ENCODE measurements around the gene HMGB4. TPM values are rescaled to one million over a fixed set of nuclear protein-coding genes. Genes with fewer than 3 reads are reported as not detected.
A peak's percentile ranks its signal among the peaks of the same experiment; 100 is the strongest.

Gene HMGB4
- total RNA-seq, 1 experiment from 2014 or later = not detected

DNA sequence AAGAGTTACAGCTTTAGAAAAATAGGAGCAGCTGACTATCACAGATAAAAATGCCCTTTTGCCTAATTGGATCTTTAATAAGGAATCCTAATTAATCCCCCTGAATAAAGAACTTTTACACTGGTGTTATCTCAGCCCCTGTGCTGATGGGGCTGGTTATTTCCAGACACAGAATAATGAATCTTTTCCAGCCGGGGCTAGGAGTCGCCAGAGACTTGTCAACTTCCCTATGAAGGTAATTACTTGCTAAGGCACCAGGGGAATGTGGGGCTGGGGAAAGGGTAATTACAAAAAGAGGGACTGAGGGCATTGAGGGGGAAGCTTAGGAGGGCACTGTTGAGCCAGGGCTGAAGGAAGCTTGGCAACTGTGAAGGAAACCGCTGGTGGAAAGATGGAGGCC lies 34.5 kb downstream of the HMGB4 start:
- no peak for DNase-seq (ENCODE audit: low read depth)

DNA sequence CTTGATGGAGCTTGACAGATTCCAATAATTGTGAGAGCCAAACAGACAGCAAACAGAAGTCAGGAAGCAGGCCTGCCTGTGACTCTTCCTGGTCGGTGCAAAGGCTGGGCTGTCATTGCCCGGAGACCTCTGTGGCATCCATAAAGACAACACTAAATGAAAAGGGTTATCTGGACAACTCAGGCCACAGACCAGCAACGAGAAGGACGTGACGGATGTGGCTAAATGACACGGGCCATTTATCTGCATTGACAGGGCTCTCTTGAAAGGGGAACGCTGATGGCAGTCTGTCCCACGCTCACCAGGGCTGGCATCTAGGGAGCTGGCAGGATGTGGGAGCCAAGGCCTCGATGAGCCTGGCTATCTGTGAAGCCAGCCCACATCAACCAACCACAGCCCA lies 35.0 kb downstream of the HMGB4 start:
- DNase-seq (ENCODE audit: low read depth) = no peak

GRCh38 chr1:33899746-33900145 lies 35.9 kb downstream of the HMGB4 start:
- no peak for DNase-seq (ENCODE audit: low read depth)

DNA sequence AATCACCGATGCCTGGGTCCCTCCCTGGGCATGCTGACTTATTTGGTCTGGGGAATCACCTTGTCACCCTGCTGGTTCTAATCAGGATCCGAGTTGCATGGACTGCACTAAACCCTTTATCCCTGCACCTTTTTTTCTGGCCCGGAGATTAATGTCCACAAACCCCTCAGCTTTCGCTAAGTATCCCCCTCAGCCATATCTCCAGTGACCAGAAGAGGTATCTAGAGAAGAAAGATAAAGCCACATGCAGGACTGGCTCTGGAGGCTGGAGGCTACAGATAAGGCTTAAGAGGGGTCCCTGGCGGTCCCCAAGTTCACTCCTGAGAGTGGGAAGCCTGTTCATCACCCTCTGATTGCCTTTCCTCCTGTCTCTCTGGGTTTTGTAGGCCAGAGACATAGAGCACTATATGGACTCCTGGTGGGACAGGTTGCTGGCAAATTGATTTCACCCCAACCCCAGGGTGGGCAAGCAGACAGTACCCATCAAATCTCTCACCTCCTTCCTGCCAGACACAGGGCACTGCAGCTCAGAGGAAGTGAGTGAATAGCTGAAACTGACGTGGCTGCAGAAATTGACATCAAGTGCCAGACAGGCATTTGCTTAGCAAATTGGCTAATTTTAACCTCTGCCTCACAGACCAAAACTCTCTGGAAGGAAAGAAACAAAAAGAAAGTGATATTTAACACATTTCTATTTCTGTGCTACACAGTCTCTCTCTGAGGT lies 38.8 kb downstream of the HMGB4 start:
- DNase-seq (ENCODE audit: low read depth) = peak; percentile 46

DNA sequence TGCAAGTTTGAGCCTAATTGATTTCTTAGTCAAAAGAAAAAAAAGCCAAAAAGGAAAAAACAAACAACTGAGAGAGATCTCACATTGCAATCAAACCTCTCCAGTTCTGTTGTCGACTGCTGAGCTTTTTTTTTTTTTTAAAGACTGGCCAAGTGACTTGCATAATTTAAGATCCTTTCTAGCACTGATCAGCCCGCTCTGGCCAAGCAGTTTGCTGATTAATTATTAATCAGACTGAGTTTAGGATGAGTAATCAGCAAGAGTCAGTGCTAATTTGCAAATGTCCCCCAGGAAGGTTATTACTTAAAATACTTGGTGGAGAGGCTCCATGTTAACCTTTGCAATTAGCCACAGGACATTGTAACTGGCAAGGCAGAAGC lies 39.3 kb downstream of the HMGB4 start:
- DNase-seq (ENCODE audit: low read depth) = peak; percentile 75

- peak; percentile 58 for DNase-seq (ENCODE audit: low read depth)
These were observed 41.4 kb downstream of the HMGB4 start for GRCh38 chr1:33905241-33905640.

DNA sequence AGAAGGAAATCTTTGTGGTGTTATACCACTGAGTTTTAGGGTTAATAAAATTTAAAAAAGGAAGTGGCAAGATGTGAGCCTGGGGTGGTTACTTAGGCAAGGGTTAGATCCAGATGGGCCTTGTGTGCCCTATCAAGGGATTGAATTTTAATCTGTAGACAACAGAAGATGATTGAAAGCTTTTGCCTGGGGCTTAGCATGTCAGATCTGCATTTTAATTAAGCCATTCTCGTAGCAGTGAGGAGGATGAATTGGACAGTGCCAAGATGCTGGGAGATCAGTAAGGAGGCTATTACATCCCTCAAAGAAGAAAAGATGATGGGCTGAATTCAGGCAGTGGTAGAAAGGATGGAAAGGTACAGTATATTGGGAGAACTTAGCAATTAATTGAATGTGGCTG lies 42.3 kb downstream of the HMGB4 start:
- no peak for DNase-seq (ENCODE audit: low read depth)

- DNase-seq (ENCODE audit: low read depth) = no peak
These were observed 44.6 kb downstream of the HMGB4 start for GRCh38 chr1:33908324-33908956.
